Measurements from ENCODE around the gene PVALEF. TPM values are rescaled to one million over a fixed set of nuclear protein-coding genes. Genes with fewer than 3 reads are reported as not detected.
A peak's percentile ranks its signal among the peaks of the same experiment; 100 is the strongest.

Gene PVALEF
- total and polyA plus RNA-seq, 2 experiments from 2014 or later = not detected

- peaks cover 7% of the 10 kb centered on the region for H3K27me3 ChIP-seq (replicated peaks; ENCODE audit: insufficient read depth)
- H3K9me3 ChIP-seq (ENCODE audit: low read depth) = no peaks in the 10 kb centered on the region
- H3K4me2 ChIP-seq (ENCODE audit: unreplicated experiment) = no peak overlapping the region
- H3K36me3 ChIP-seq (ENCODE audit: low read depth) = no peaks in the 10 kb centered on the region
- TF ChIP-seq EZH2 (IDR thresholded peaks at IDR 0.05; ENCODE audit: insufficient read depth, poor library complexity, severe bottlenecking) (no peak), EZH2phosphoT487 (IDR thresholded peaks at IDR 0.05; ENCODE audit: insufficient read depth, low read depth) (no peak)
- no peak for DNase-seq
- no peak overlapping the region for H3K4me3 ChIP-seq
- no peaks in the 10 kb centered on the region for H3K4me1 ChIP-seq (ENCODE audit: insufficient read depth)
- H3K9me2 ChIP-seq (ENCODE audit: insufficient read depth) = no peaks in the 10 kb centered on the region
- WGBS, 2 experiments (ENCODE audit: low coverage in 1 of 2, low lambda C conversion rate in 2 of 2, missing lambda C conversion rate in 2 of 2) = 74 to 82% methylated on average over 17 to 18 of the region's 18 CpGs
- in situ Hi-C loops (cut with MboI) = no loop called here
- H2AFZ ChIP-seq = no peak overlapping the region
- H4K20me1 ChIP-seq (ENCODE audit: insufficient read depth) = no peaks in the 10 kb centered on the region
- no peak overlapping the region for H3K27ac ChIP-seq
- H3K9ac ChIP-seq = no peak overlapping the region
- H3K79me2 ChIP-seq (ENCODE audit: insufficient read depth) = no peaks in the 10 kb centered on the region
- no peaks in the 10 kb centered on the region for H3F3A ChIP-seq (ENCODE audit: insufficient read depth)
These were observed 40.9 kb upstream of the PVALEF start for GRCh38 chr17:81124377-81124776.

GRCh38 chr17:81125573-81126081, 39.7 kb upstream of the PVALEF start:
- no peak overlapping the region for H3K4me3 ChIP-seq
- no peaks in the 10 kb centered on the region for H3K9me2 ChIP-seq (ENCODE audit: insufficient read depth)
- H3F3A ChIP-seq (ENCODE audit: insufficient read depth) = no peaks in the 10 kb centered on the region
- H3K4me1 ChIP-seq (ENCODE audit: insufficient read depth) = no peaks in the 10 kb centered on the region
- DNase-seq = peak; percentile 52
- H3K9me3 ChIP-seq (ENCODE audit: low read depth) = no peaks in the 10 kb centered on the region
- TF ChIP-seq EZH2phosphoT487 (IDR thresholded peaks at IDR 0.05; ENCODE audit: insufficient read depth, low read depth) = no peak
- no peak for TF ChIP-seq EZH2 (IDR thresholded peaks at IDR 0.05; ENCODE audit: insufficient read depth, poor library complexity, severe bottlenecking)
- no peak overlapping the region for H3K9ac ChIP-seq
- H4K20me1 ChIP-seq (ENCODE audit: insufficient read depth) = no peaks in the 10 kb centered on the region
- no peak overlapping the region for H3K27ac ChIP-seq
- H3K4me2 ChIP-seq (ENCODE audit: unreplicated experiment) = no peak overlapping the region
- peaks cover 7% of the 10 kb centered on the region for H3K27me3 ChIP-seq (replicated peaks; ENCODE audit: insufficient read depth)
- no peak overlapping the region for H2AFZ ChIP-seq
- in situ Hi-C loops (cut with MboI) = no loop called here
- 7 to 14% methylated on average over 12 to 14 of the region's 14 CpGs for WGBS, 2 experiments (ENCODE audit: low coverage in 1 of 2, low lambda C conversion rate in 2 of 2, missing lambda C conversion rate in 2 of 2)
- H3K79me2 ChIP-seq (ENCODE audit: insufficient read depth) = no peaks in the 10 kb centered on the region
- H3K36me3 ChIP-seq (ENCODE audit: low read depth) = no peaks in the 10 kb centered on the region

DNA sequence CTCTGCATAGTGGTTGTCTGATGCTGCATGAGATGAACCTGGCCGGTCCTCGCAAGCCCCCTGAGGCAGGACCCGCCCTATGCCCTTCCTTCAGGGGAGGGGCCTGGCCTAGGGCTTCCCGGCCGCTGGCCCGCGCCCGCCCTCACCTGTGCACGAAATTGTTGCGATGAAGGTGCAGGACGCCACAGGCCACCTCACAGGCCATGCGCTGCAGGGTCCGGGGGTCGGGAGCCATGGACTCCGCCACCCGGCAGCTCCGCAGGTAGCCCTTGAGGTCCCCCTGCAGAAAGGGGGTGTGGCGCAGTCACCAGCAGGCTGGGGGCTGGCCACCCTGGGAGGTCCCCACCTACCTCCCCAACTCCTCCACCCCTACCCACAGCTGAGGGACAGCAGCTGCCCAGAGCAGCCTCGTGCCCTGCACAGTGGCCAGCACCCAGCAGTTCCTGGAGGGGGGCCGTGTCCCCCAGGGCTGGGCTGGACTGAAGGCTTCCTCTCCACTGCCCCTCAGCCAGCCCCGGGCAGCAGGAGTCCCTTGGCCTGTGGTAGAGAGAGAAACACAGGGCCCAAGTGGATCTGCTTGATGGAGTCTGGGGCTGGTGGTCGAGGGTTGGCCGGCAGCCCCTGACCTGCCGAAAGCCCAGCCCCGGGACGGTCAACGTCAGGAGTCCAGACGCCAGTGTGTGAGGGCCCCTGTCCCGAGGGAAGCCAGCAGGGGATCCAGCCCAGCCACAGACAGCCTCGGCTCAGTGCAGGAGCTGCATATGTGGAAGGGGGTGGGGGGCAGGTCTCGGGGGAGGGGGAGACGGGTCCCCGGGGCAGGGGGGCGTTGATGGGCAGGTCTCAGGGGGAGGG, 38.8 kb upstream of the PVALEF start:
- no peaks in the 10 kb centered on the region for H3F3A ChIP-seq (ENCODE audit: insufficient read depth)
- no peak overlapping the region for H2AFZ ChIP-seq
- DNase-seq = no peak
- TF ChIP-seq EZH2 (IDR thresholded peaks at IDR 0.05; ENCODE audit: insufficient read depth, poor library complexity, severe bottlenecking) (no peak), EZH2phosphoT487 (IDR thresholded peaks at IDR 0.05; ENCODE audit: insufficient read depth, low read depth) (no peak)
- H3K9me2 ChIP-seq (ENCODE audit: insufficient read depth) = no peaks in the 10 kb centered on the region
- H3K36me3 ChIP-seq (ENCODE audit: low read depth) = no peaks in the 10 kb centered on the region
- no peak overlapping the region for H3K4me3 ChIP-seq
- H3K79me2 ChIP-seq (ENCODE audit: insufficient read depth) = no peaks in the 10 kb centered on the region
- H3K27me3 ChIP-seq (replicated peaks; ENCODE audit: insufficient read depth) = peaks cover 5% of the 10 kb centered on the region
- H3K4me1 ChIP-seq (ENCODE audit: insufficient read depth) = no peaks in the 10 kb centered on the region
- no peaks in the 10 kb centered on the region for H3K9me3 ChIP-seq (ENCODE audit: low read depth)
- WGBS, 2 experiments (ENCODE audit: low coverage in 1 of 2, low lambda C conversion rate in 2 of 2, missing lambda C conversion rate in 2 of 2) = 51 to 52% methylated on average over 23 to 30 of the region's 34 CpGs
- H3K9ac ChIP-seq = no peak overlapping the region
- H3K27ac ChIP-seq = no peak overlapping the region
- no peaks in the 10 kb centered on the region for H4K20me1 ChIP-seq (ENCODE audit: insufficient read depth)
- no peak overlapping the region for H3K4me2 ChIP-seq (ENCODE audit: unreplicated experiment)
- in situ Hi-C loops (cut with MboI) = no loop called here

- WGBS, 2 experiments (ENCODE audit: low coverage in 1 of 2, low lambda C conversion rate in 2 of 2, missing lambda C conversion rate in 2 of 2) = 17 to 100% methylated on average over 1 to 4 of the region's 5 CpGs
- no peak for TF ChIP-seq EZH2 (IDR thresholded peaks at IDR 0.05; ENCODE audit: insufficient read depth, poor library complexity, severe bottlenecking)
- Histone ChIP-seq H3K9me2 (ENCODE audit: insufficient read depth) (no peaks in the 10 kb centered on the region), H3K36me3 (ENCODE audit: low read depth) (no peaks in the 10 kb centered on the region), H3K79me2 (ENCODE audit: insufficient read depth) (no peaks in the 10 kb centered on the region), H3K27ac (no peak overlapping the region), H3K4me1 (ENCODE audit: insufficient read depth) (no peaks in the 10 kb centered on the region), H3K9ac (no peak overlapping the region), H4K20me1 (ENCODE audit: insufficient read depth) (no peaks in the 10 kb centered on the region), H3K9me3 (ENCODE audit: low read depth) (no peaks in the 10 kb centered on the region), H3K4me3 (no peak overlapping the region), H3K4me2 (ENCODE audit: unreplicated experiment) (no peak overlapping the region), H2AFZ (no peak overlapping the region), H3F3A (ENCODE audit: insufficient read depth) (no peaks in the 10 kb centered on the region), H3K27me3 (replicated peaks; ENCODE audit: insufficient read depth) (peaks cover 4% of the 10 kb centered on the region; the same call in 1 of the 2 replicates)
- in situ Hi-C loops (cut with MboI) = no loop called here
- DNase-seq = no peak
These were observed 38.2 kb upstream of the PVALEF start for GRCh38 chr17:81127133-81127455.

Data from GM23248 (cell line).